B cell (primary cell): ENCODE results near the gene NOL4L.

Source experiments
- CTCF ChIP-seq: fragments of 200-600 bp; IDR thresholded peaks from one replicate; pipeline ENCODE4 v1.8.0; 2022; ENCODE audit warnings: antibody characterized with exemption, mild to moderate bottlenecking
- EZH2 ChIP-seq: IDR thresholded peaks from 2 replicates; pipeline ENCODE4 v1.6.1; 2012; ENCODE audit warnings: borderline replicate concordance, low read depth, mild to moderate bottlenecking, moderate library complexity, low read length; ENCODE audit not compliant: insufficient read depth, poor library complexity, severe bottlenecking

GRCh38 chr20:32497589-32498224, 87.4 kb downstream of the NOL4L start:
- TF ChIP-seq EZH2 (no peak), CTCF (no peak)
